H9 (cell line): ENCODE results near the gene RAVER1. TPM values are rescaled to one million over a fixed set of nuclear protein-coding genes. Genes with fewer than 3 reads are reported as not detected.

ENCODE experiments used
- DNase-seq: peaks from one replicate; pipeline ENCODE4 v3.0.0-alpha.2; 2017
- H2AFZ ChIP-seq: one replicate; pipeline ENCODE4 v1.6.1; 2013; ENCODE audit warnings: mild to moderate bottlenecking, low read length, control low read depth, moderate library complexity
- H2AK5ac ChIP-seq: 2 replicates; pipeline ENCODE4 v1.6.1; 2013; ENCODE audit warnings: low read length, control low read depth, mixed read lengths; ENCODE audit not compliant: insufficient read length
- H2BK120ac ChIP-seq: one replicate; pipeline ENCODE4 v1.6.1; 2013; ENCODE audit warnings: low read depth, mild to moderate bottlenecking, low read length, control low read depth, inconsistent platforms; ENCODE audit not compliant: poor library complexity, severe bottlenecking
- H2BK12ac ChIP-seq: 2 replicates; pipeline ENCODE4 v1.6.1; 2013; ENCODE audit warnings: low read length, control low read depth, mixed read lengths, low read depth; ENCODE audit not compliant: insufficient read length
- H2BK15ac ChIP-seq: 2 replicates; pipeline ENCODE4 v1.6.1; 2013; ENCODE audit warnings: low read depth, low read length, control low read depth
- H2BK20ac ChIP-seq: one replicate; pipeline ENCODE4 v1.6.1; 2013; ENCODE audit warnings: low read depth, mild to moderate bottlenecking, low read length, control low read depth, inconsistent platforms; ENCODE audit not compliant: poor library complexity, severe bottlenecking
- H2BK5ac ChIP-seq: 2 replicates; pipeline ENCODE4 v1.6.1; 2013; ENCODE audit warnings: low read length, control low read depth, mixed read lengths; ENCODE audit not compliant: insufficient read length
- H3K14ac ChIP-seq: 2 replicates; pipeline ENCODE4 v1.6.1; 2013; ENCODE audit warnings: low read length, control low read depth; ENCODE audit not compliant: insufficient read depth
- H3K18ac ChIP-seq: 2 replicates; pipeline ENCODE4 v1.6.1; 2013; ENCODE audit warnings: low read depth, mild to moderate bottlenecking, mixed read lengths, low read length, control low read depth; ENCODE audit not compliant: insufficient read length
- H3K23ac ChIP-seq: 2 replicates; pipeline ENCODE4 v1.6.1; 2013; ENCODE audit warnings: low read length, control low read depth, mixed read lengths, low read depth; ENCODE audit not compliant: insufficient read length
- H3K23me2 ChIP-seq: 2 replicates; pipeline ENCODE4 v1.6.1; 2013; ENCODE audit warnings: low read depth, mild to moderate bottlenecking, mixed read lengths, low read length, control low read depth; ENCODE audit not compliant: insufficient read length, poor library complexity, severe bottlenecking
- H3K27ac ChIP-seq: 2 replicates; pipeline ENCODE4 v1.5.1; 2013; ENCODE audit warnings: low read length, control low read depth, mixed read lengths, low read depth; ENCODE audit not compliant: insufficient read length
- H3K27me3 ChIP-seq: 2 replicates; pipeline ENCODE4 v1.6.1; 2013; ENCODE audit warnings: low read length, control low read depth, inconsistent platforms; ENCODE audit not compliant: insufficient read depth
- H3K4ac ChIP-seq: 2 replicates; pipeline ENCODE4 v1.6.1; 2013; ENCODE audit warnings: low read depth, mild to moderate bottlenecking, control low read depth, inconsistent platforms, low read length, moderate library complexity
- H3K4me1 ChIP-seq: 2 replicates; pipeline ENCODE4 v1.6.1; 2013; ENCODE audit warnings: low read length, control low read depth, inconsistent platforms; ENCODE audit not compliant: insufficient read depth
- H3K4me2 ChIP-seq: 2 replicates; pipeline ENCODE4 v1.6.1; 2013; ENCODE audit warnings: low read length, control low read depth, mixed read lengths; ENCODE audit not compliant: insufficient read length, insufficient read depth
- H3K56ac ChIP-seq: 2 replicates; pipeline ENCODE4 v1.6.1; 2013; ENCODE audit warnings: low read depth, mild to moderate bottlenecking, mixed read lengths, low read length, control low read depth; ENCODE audit not compliant: insufficient read length
- H3K79me1 ChIP-seq: 2 replicates; pipeline ENCODE4 v1.6.1; 2013; ENCODE audit warnings: low read depth, mild to moderate bottlenecking, moderate library complexity, low read length, control low read depth, inconsistent platforms; ENCODE audit not compliant: insufficient read depth, poor library complexity, severe bottlenecking
- H3K79me2 ChIP-seq: 2 replicates; pipeline ENCODE4 v1.6.1; 2013; ENCODE audit warnings: low read length, control low read depth, inconsistent platforms; ENCODE audit not compliant: insufficient read depth
- H3K9ac ChIP-seq: 2 replicates; pipeline ENCODE4 v1.6.1; 2013; ENCODE audit warnings: low read length, control low read depth, mixed read lengths; ENCODE audit not compliant: insufficient read length; ENCODE audit errors: extremely low read depth
- H3K9me3 ChIP-seq: one replicate; pipeline ENCODE4 v1.6.1; 2013; ENCODE audit warnings: low read depth, low read length, inconsistent platforms; ENCODE audit not compliant: control insufficient read depth
- H3T11ph ChIP-seq: one replicate; pipeline ENCODE4 v1.6.1; 2013; ENCODE audit warnings: mild to moderate bottlenecking, low read length, control low read depth, inconsistent platforms
- H4K20me1 ChIP-seq: one replicate; pipeline ENCODE4 v1.6.1; 2013; ENCODE audit not compliant: control insufficient read depth, insufficient read length, insufficient read depth
- H4K5ac ChIP-seq: 2 replicates; pipeline ENCODE4 v1.6.1; 2013; ENCODE audit warnings: low read depth, mild to moderate bottlenecking, mixed read lengths, low read length, control low read depth; ENCODE audit not compliant: insufficient read length
- H4K8ac ChIP-seq: replicated peaks from 2 replicates; pipeline ENCODE4 v1.6.1; 2013; ENCODE audit warnings: low read length, control low read depth, mixed read lengths, low read depth; ENCODE audit not compliant: insufficient read length
- H4K91ac ChIP-seq: 2 replicates; pipeline ENCODE4 v1.6.1; 2013; ENCODE audit warnings: low read depth, mild to moderate bottlenecking, moderate library complexity, mixed read lengths, low read length, control low read depth; ENCODE audit not compliant: insufficient read length
- H3K27ac Mint-ChIP-seq, 3 experiments: 2 replicates in 2 of 3; 3 replicates in 1 of 3; pipeline ENCODE4 v1.8.0; 2020 to 2021; ENCODE audit warnings: mixed read lengths in 3 of 3, mild to moderate bottlenecking in 1 of 3, moderate library complexity in 1 of 3
- H3K27me3 Mint-ChIP-seq: 2 replicates; pipeline ENCODE4 v1.8.0; 2021; ENCODE audit warnings: low read depth, mild to moderate bottlenecking, moderate library complexity, mixed read lengths
- H3K36me3 Mint-ChIP-seq, 3 experiments: 2 replicates in 2 of 3; 3 replicates in 1 of 3; pipeline ENCODE4 v1.8.0; 2020 to 2021; ENCODE audit warnings: low read depth in 3 of 3, mixed read lengths in 3 of 3; ENCODE audit not compliant: insufficient read depth in 1 of 3
- H3K4me1 Mint-ChIP-seq, 2 experiments: 2 replicates each; pipeline ENCODE4 v1.8.0; 2020; ENCODE audit warnings: mixed read lengths in 2 of 2
- H3K4me3 Mint-ChIP-seq, 2 experiments: 2 replicates in 1 of 2; 3 replicates in 1 of 2; pipeline ENCODE4 v1.8.0; 2020 to 2021; ENCODE audit warnings: mild to moderate bottlenecking in 2 of 2, mixed read lengths in 2 of 2, moderate library complexity in 1 of 2
- H3K9me3 Mint-ChIP-seq, 2 experiments: 2 replicates in 1 of 2; 3 replicates in 1 of 2; pipeline ENCODE4 v1.8.0; 2020; ENCODE audit warnings: mild to moderate bottlenecking in 2 of 2, mixed read lengths in 2 of 2, moderate library complexity in 1 of 2
- CTCF ChIP-seq: fragments of 200-600 bp; sonication (generic); conservative IDR thresholded peaks from 3 replicates; pipeline ENCODE4 v1.8.0; 2021; ENCODE audit warnings: antibody characterized with exemption, mild to moderate bottlenecking
- WGBS: extraction: QIAGEN DNeasy Blood & Tissue Kit; methylation state at CpG from one replicate; pipeline ENCODE4 v1.1.7; 2013; ENCODE audit warnings: missing lambda C conversion rate, low lambda C conversion rate, mixed read lengths; ENCODE audit not compliant: insufficient read length; ENCODE audit errors: extremely low coverage; 5-methylcytosine and 5-hydroxymethylcytosine counted together
- total RNA-seq: library from RNA; stranded (reverse); gene quantifications from 2 replicates; pipeline ENCODE4 v1.2.1, GENCODE V29; 2021

Gene RAVER1
- total RNA-seq, 1 experiment from 2014 or later: 74.7 TPM

- H3K27ac Mint-ChIP-seq: no peak overlapping the region
- H3K9me3 ChIP-seq: no peaks in the 10 kb centered on the region
- no peaks in the 10 kb centered on the region for H3K4me1 ChIP-seq
- no peak overlapping the region for H3K4me3 Mint-ChIP-seq
- no peaks in the 10 kb centered on the region for H3K23me2 ChIP-seq
- H3K9ac ChIP-seq: no peak overlapping the region
- H3K9me3 Mint-ChIP-seq: no peaks in the 10 kb centered on the region
- H3K4me2 ChIP-seq: no peak overlapping the region
- no peak overlapping the region for H3T11ph ChIP-seq
- DNase-seq: no peak
- H2AK5ac ChIP-seq: no peak overlapping the region
- no peak overlapping the region for H3K14ac ChIP-seq
- no peak overlapping the region for H2BK5ac ChIP-seq
- WGBS: no CpG with 5 or more reads among the region's 10 CpGs
- H3K27me3 Mint-ChIP-seq: no peaks in the 10 kb centered on the region
- no peak overlapping the region for H2BK20ac ChIP-seq
- H2BK15ac ChIP-seq: no peak overlapping the region
- no peaks in the 10 kb centered on the region for H3K79me1 ChIP-seq
- no peak overlapping the region for H3K18ac ChIP-seq
- H4K5ac ChIP-seq: no peak overlapping the region
- H2BK12ac ChIP-seq: no peak overlapping the region
- no peaks in the 10 kb centered on the region for H4K20me1 ChIP-seq
- H3K27ac ChIP-seq: no peak overlapping the region
- H3K27me3 ChIP-seq: no peaks in the 10 kb centered on the region
- H2BK120ac ChIP-seq: no peak overlapping the region
- H2AFZ ChIP-seq: no peak overlapping the region
- no peak overlapping the region for H3K56ac ChIP-seq
- no peak overlapping the region for H3K4ac ChIP-seq
- TF ChIP-seq CTCF: no peak
- H4K91ac ChIP-seq: no peak overlapping the region
- H3K4me1 Mint-ChIP-seq: no peaks in the 10 kb centered on the region
- H3K36me3 Mint-ChIP-seq: peaks cover 3 to 13% (median 8%) of the 10 kb centered on the region in 3 experiments; a peak in 6 of 7 replicates
- H3K23ac ChIP-seq: no peak overlapping the region
- no peaks in the 10 kb centered on the region for H3K79me2 ChIP-seq
- H4K8ac ChIP-seq: no peak overlapping the region
Measured at GRCh38 chr19:10346509-10346908, 13.2 kb upstream of the RAVER1 start.
